Measurements from ENCODE around the gene CCT6B.
A peak's percentile ranks its signal among the peaks of the same experiment; 100 is the strongest.
"Not testable (repeated sequence)": the region's sequence is repeated elsewhere in the genome, so short reads cannot be mapped to it uniquely, and the experiment has no call there.

CCT6B gene

GRCh38 chr17:34961093-34961911 lies at the start of gene CCT6B, which contains the start of gene ZNF830:
CCT6B (minus strand) TSS chr17:34961460; CDS start chr17:34961393, 67 bp downstream.
ZNF830 (plus strand) TSS chr17:34961540; CDS start chr17:34961567, 27 bp downstream.
- peak; percentile 94 for DNase-seq

GRCh38 chr17:35010093-35010492 lies 48.8 kb upstream of the CCT6B start:
- DNase-seq, result no peak

- no peak for DNase-seq
These were observed 45.7 kb upstream of the CCT6B start for GRCh38 chr17:35006961-35007360.

- no peak for DNase-seq
These were observed 45.1 kb upstream of the CCT6B start for GRCh38 chr17:35006345-35006744.

- DNase-seq, result no peak
These were observed 42.5 kb upstream of the CCT6B start for GRCh38 chr17:35003778-35004177.

GRCh38 chr17:35002876-35003551 lies 41.8 kb upstream of the CCT6B start:
- no peak for DNase-seq

GRCh38 chr17:35001549-35001948 lies 40.3 kb upstream of the CCT6B start:
- DNase-seq, result no peak

- not testable (repeated sequence) for DNase-seq
These were observed 39.7 kb upstream of the CCT6B start for GRCh38 chr17:35000965-35001364.

- DNase-seq, result no peak
These were observed 38.2 kb upstream of the CCT6B start for GRCh38 chr17:34999456-34999855.

- peak; percentile 86 for DNase-seq
These were observed 36.9 kb upstream of the CCT6B start for GRCh38 chr17:34998205-34998604.

GRCh38 chr17:34997355-34997862 lies 36.1 kb upstream of the CCT6B start:
- no peak for DNase-seq

GRCh38 chr17:34996422-34997285 lies 35.4 kb upstream of the CCT6B start:
- no peak for DNase-seq

GRCh38 chr17:34993031-34993430 lies 31.8 kb upstream of the CCT6B start:
- no peak for DNase-seq

- no peak for DNase-seq
These were observed 30.3 kb upstream of the CCT6B start for GRCh38 chr17:34991606-34992005.

GRCh38 chr17:34990921-34991365 lies 29.7 kb upstream of the CCT6B start:
- DNase-seq, result no peak

- no peak for DNase-seq
These were observed 28.2 kb upstream of the CCT6B start for GRCh38 chr17:34989473-34989872.

GRCh38 chr17:34988644-34989043 lies 27.4 kb upstream of the CCT6B start:
- no peak for DNase-seq

- DNase-seq, result no peak
These were observed 26.0 kb upstream of the CCT6B start for GRCh38 chr17:34987232-34987631.

- no peak for DNase-seq
These were observed 20.4 kb upstream of the CCT6B start for GRCh38 chr17:34981538-34982241.

- peak; percentile 81 for DNase-seq
These were observed 19.6 kb upstream of the CCT6B start for GRCh38 chr17:34980681-34981537.

- peak; percentile 94 for DNase-seq
These were observed 19.1 kb upstream of the CCT6B start, which contains the start of gene LIG3 for GRCh38 chr17:34980353-34980680. LIG3 (plus strand) TSS chr17:34980512; CDS start chr17:34983006, 2,494 bp downstream.
